GM08714 (cell line): ENCODE data around the gene AHNAK2.
"Not testable (repeated sequence)": the region's sequence is repeated elsewhere in the genome, so short reads cannot be mapped to it uniquely, and the experiment has no call there.

Source experiments
- H3K4me3 ChIP-seq: fragments of 200-500 bp; sonication (Bioruptor generic); 2 replicates; pipeline ENCODE4 v1.5.1; 2014; ENCODE audit warnings: mild to moderate bottlenecking, low read length, inconsistent platforms
- ZNF274 ChIP-seq: IDR thresholded peaks from 2 replicates; pipeline ENCODE4 v1.6.1; 2012; ENCODE audit warnings: mild to moderate bottlenecking, low read depth, low read length

AHNAK2 gene

GRCh38 chr14:104966981-104967385, 11.2 kb downstream of the AHNAK2 start:
- no peak overlapping the region for H3K4me3 ChIP-seq
- no peak for TF ChIP-seq ZNF274

GRCh38 chr14:104966261-104966865, 11.8 kb downstream of the AHNAK2 start:
- H3K4me3 ChIP-seq, result no peak overlapping the region

GRCh38 chr14:104965561-104966231, 12.5 kb downstream of the AHNAK2 start:
- H3K4me3 ChIP-seq, result no peak overlapping the region
- TF ChIP-seq ZNF274, result no peak

More at GRCh38 chr14:104966261-104966865, 11.8 kb downstream of the AHNAK2 start:
- TF ChIP-seq ZNF274, result no peak

GRCh38 chr14:104964546-104964945, 13.6 kb downstream of the AHNAK2 start:
- TF ChIP-seq ZNF274, result no peak
- H3K4me3 ChIP-seq, result no peak overlapping the region

GRCh38 chr14:104957146-104958113, 20.7 kb downstream of the AHNAK2 start:
- H3K4me3 ChIP-seq, result no peak overlapping the region
- no peak for TF ChIP-seq ZNF274

- H3K4me3 ChIP-seq, result no peak overlapping the region
- TF ChIP-seq ZNF274, result no peak
Measured at GRCh38 chr14:104956290-104956890, 21.8 kb downstream of the AHNAK2 start.

- TF ChIP-seq ZNF274, result no peak
Measured at GRCh38 chr14:104955396-104955770, 22.8 kb downstream of the AHNAK2 start.

GRCh38 chr14:104954746-104955395, 23.3 kb downstream of the AHNAK2 start:
- no peak for TF ChIP-seq ZNF274

More at GRCh38 chr14:104955396-104955770, 22.8 kb downstream of the AHNAK2 start:
- H3K4me3 ChIP-seq, result no peak overlapping the region

GRCh38 chr14:104953896-104954656, 24.1 kb downstream of the AHNAK2 start:
- H3K4me3 ChIP-seq, result no peak overlapping the region

More at GRCh38 chr14:104954746-104955395, 23.3 kb downstream of the AHNAK2 start:
- H3K4me3 ChIP-seq, result no peak overlapping the region

GRCh38 chr14:104953097-104953496, 25.1 kb downstream of the AHNAK2 start:
- no peak overlapping the region for H3K4me3 ChIP-seq
- no peak for TF ChIP-seq ZNF274

More at GRCh38 chr14:104953896-104954656, 24.1 kb downstream of the AHNAK2 start:
- TF ChIP-seq ZNF274, result no peak

GRCh38 chr14:104951863-104952657, 26.1 kb downstream of the AHNAK2 start:
- not testable (repeated sequence) for H3K4me3 ChIP-seq

- H3K4me3 ChIP-seq, result not testable (repeated sequence)
Measured at GRCh38 chr14:104950701-104951100, 27.5 kb downstream of the AHNAK2 start.
